ENCODE data around the gene DOK6.

GRCh38 chr18:69408522-69408921 is 7.8 kb downstream of the DOK6 start:
- TF ChIP-seq, protein P1, sequence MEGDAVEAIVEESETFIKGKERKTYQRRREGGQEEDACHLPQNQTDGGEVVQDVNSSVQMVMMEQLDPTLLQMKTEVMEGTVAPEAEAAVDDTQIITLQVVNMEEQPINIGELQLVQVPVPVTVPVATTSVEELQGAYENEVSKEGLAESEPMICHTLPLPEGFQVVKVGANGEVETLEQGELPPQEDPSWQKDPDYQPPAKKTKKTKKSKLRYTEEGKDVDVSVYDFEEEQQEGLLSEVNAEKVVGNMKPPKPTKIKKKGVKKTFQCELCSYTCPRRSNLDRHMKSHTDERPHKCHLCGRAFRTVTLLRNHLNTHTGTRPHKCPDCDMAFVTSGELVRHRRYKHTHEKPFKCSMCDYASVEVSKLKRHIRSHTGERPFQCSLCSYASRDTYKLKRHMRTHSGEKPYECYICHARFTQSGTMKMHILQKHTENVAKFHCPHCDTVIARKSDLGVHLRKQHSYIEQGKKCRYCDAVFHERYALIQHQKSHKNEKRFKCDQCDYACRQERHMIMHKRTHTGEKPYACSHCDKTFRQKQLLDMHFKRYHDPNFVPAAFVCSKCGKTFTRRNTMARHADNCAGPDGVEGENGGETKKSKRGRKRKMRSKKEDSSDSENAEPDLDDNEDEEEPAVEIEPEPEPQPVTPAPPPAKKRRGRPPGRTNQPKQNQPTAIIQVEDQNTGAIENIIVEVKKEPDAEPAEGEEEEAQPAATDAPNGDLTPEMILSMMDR (conservative IDR thresholded peaks at IDR 0.05; ENCODE audit: low read depth, low read length), result no peak
- TF ChIP-seq EZH2 (IDR thresholded peaks at IDR 0.05; ENCODE audit: low read length, unreplicated experiment), result no peak
